NOMO-1 (cell line): Measurements from ENCODE around the gene AHI1.

Source experiments
- DNase-seq, 2 experiments: peaks; one replicate each; lab custom pipeline; 2025; ENCODE audit not compliant: unreplicated experiment in 2 of 2; lab: John Stamatoyannopoulos, UW

Gene AHI1

GRCh38 chr6:135305684-135306083 is 191.9 kb downstream of the AHI1 start:
- DNase-seq = no peak

GRCh38 chr6:135304883-135305282 is 192.7 kb downstream of the AHI1 start:
- DNase-seq = no peak

GRCh38 chr6:135301304-135301703 is 196.2 kb downstream of the AHI1 start:
- no peak for DNase-seq

GRCh38 chr6:135300576-135300975 is 197.0 kb downstream of the AHI1 start:
- no peak for DNase-seq

- no peak for DNase-seq
These were observed 198.3 kb downstream of the AHI1 start for GRCh38 chr6:135299256-135299655.

- DNase-seq = no peak
These were observed 199.1 kb downstream of the AHI1 start for GRCh38 chr6:135298455-135298854.

- DNase-seq = no peak
These were observed 200.8 kb downstream of the AHI1 start for GRCh38 chr6:135296715-135297114.

GRCh38 chr6:135295085-135295484 is 202.5 kb downstream of the AHI1 start:
- no peak for DNase-seq

- no peak for DNase-seq
These were observed 206.1 kb downstream of the AHI1 start for GRCh38 chr6:135291288-135292076.

- DNase-seq = no peak
These were observed 207.7 kb downstream of the AHI1 start for GRCh38 chr6:135289816-135290215.

GRCh38 chr6:135286962-135287538 is 210.5 kb downstream of the AHI1 start:
- peak in 1 of 2 experiments; percentile 50 for DNase-seq

- no peak for DNase-seq
These were observed 212.4 kb downstream of the AHI1 start for GRCh38 chr6:135285165-135285564.

GRCh38 chr6:135283926-135284325 is 213.6 kb downstream of the AHI1 start:
- DNase-seq = no peak

GRCh38 chr6:135282395-135282794 is 215.1 kb downstream of the AHI1 start:
- peak in 1 of 2 experiments; percentile 8 for DNase-seq

- no peak for DNase-seq
These were observed 215.6 kb downstream of the AHI1 start for GRCh38 chr6:135281964-135282363.

GRCh38 chr6:135281227-135281626 is 216.3 kb downstream of the AHI1 start:
- DNase-seq = peak; percentile 88 to 92

- DNase-seq = peak; percentile 83 to 98
These were observed 217.0 kb downstream of the AHI1 start for GRCh38 chr6:135280375-135281136.

- DNase-seq = no peak
These were observed 220.1 kb downstream of the AHI1 start for GRCh38 chr6:135277422-135277821.

GRCh38 chr6:135274561-135275293 is 222.8 kb downstream of the AHI1 start:
- no peak for DNase-seq

- no peak for DNase-seq
These were observed 225.9 kb downstream of the AHI1 start for GRCh38 chr6:135271626-135272025.
